HG03432 (cell line): Measurements from ENCODE around the gene BRF1.
"Not testable (repeated sequence)": the region's sequence is repeated elsewhere in the genome, so short reads cannot be mapped to it uniquely, and the experiment has no call there.

ENCODE experiments used
- ATAC-seq: cut with Tn5 transposase; IDR thresholded peaks from one replicate; pipeline ENCODE4 v1.9.1; 2021; ENCODE audit warnings: mild to moderate bottlenecking, moderate library complexity; ENCODE audit not compliant: unreplicated experiment

Gene BRF1

DNA sequence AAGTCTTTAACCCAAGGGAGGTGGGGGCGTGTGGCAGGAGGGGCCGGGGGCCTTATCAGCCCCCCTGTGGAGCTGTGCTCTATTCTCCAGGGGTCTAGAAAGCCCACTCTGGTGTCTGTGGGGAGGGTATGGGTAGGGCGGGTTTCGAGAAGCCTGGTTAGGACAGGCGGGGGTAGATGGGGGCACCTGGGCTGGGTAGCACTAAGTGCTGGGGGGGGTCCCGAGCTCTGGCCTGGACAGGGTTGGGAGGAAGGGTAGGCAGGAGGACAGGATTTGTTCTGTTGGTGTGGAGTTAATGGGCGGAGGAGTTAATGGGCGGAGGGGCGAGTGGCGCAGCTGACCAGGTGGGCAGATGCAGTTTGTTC lies 15.8 kb upstream of the BRF1 start:
- no peak for ATAC-seq

DNA sequence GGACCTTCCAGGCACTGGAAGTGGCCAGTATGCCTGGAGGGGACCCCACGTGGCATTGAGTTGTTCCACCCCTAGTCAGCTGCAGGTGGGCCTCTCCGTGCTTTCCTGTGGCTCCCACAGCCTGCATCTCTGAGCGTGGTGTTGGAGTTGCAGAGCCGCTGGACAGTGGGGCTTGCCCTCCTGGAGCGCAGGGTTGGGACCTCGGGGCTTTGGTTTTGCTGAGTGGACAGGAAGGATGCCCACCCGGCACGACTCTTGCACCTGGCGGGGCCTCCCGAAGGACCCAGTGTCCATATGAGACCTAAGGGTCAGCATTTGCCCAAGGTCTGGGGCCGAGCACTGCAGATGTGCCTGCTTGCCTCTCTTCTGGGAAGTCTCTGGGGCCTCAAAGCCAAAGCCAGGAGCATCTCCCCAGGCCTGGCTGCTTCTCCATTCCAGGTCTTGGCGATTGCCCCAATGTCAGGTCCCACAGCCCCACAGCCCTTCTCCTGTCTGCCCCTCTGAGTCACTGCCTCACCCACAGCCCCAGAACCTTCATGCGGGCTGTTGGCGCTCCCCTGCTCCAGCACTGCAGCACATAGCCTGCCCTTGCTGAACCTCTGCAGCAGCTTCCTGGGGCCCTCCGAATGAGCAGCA lies 15.3 kb upstream of the BRF1 start:
- no peak for ATAC-seq

DNA sequence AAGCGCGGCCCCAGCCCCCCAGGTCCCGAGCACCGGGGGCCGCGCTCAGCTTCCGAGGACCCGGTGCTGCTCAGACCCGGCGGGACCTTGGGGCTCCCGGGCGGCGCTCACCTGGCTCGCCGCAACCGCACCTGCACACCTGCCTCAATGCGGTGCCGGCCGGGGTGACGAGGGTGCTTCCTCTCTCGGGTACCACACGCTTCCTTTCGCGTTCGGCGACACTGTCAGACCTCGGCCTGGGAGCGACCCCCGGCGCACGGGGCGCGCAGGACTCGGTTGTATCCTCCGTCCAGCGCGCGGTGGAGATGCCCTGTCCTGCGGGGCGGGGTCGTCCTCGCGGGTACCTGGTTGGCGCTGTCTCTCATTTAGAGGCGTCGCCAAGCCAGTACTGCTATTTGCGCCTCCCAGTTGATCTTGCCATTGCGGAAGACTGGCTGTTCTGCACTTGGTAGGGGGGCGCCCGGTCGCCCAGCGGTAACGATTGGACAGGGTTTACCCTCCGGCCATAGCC lies 14.5 kb upstream of the BRF1 start:
- peak; percentile 14 for ATAC-seq

DNA sequence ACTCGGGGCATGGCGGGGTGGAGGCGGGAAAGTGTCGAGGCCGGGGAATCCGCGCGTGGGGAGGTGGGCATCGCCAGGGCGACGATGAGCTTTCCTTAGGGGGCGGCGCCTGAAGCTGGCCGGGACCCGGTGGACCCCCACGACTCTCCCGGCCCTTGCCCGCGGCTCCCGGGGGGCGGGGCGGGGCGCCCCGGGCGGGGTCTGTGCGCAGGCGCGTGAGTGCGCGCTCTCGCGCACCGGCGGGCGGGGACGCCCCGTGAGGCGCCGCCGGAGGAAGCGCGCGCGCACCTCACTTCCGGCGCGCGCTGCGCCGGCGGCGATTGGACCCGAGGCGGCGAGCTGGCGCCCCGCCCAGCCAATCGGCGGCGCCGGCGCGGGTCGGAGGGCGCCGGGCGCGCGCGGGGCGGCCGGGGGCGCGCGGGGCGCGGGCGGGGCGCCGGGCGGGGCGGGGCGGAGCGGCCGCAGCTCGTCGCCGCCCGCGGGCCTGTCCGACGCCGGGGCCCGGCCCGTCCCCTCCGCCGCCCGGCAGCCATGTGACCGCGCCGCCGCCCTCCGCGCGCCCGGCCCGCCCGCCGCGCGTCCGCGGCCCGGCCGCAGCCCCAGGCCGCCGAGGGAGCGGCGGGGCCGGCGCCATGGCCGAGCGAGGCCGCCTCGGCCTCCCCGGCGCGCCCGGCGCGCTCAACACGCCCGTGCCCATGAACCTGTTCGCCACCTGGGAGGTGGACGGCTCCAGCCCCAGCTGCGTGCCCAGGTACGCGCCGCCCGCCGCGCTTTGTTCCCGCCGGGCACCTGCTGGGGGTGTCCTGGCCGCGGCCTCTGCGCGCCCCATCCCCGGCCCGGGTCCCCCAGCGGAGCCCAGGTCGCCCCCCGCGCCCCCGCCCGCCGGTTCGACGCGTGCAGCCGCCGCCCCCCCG lies 13.7 kb upstream of the BRF1 start, which contains the start of gene PACS2:
PACS2 (plus strand) TSS at position 462 of the 914 bp plus-strand sequence; CDS start at position 633, 171 bp downstream.
- peak; percentile 70 for ATAC-seq

DNA sequence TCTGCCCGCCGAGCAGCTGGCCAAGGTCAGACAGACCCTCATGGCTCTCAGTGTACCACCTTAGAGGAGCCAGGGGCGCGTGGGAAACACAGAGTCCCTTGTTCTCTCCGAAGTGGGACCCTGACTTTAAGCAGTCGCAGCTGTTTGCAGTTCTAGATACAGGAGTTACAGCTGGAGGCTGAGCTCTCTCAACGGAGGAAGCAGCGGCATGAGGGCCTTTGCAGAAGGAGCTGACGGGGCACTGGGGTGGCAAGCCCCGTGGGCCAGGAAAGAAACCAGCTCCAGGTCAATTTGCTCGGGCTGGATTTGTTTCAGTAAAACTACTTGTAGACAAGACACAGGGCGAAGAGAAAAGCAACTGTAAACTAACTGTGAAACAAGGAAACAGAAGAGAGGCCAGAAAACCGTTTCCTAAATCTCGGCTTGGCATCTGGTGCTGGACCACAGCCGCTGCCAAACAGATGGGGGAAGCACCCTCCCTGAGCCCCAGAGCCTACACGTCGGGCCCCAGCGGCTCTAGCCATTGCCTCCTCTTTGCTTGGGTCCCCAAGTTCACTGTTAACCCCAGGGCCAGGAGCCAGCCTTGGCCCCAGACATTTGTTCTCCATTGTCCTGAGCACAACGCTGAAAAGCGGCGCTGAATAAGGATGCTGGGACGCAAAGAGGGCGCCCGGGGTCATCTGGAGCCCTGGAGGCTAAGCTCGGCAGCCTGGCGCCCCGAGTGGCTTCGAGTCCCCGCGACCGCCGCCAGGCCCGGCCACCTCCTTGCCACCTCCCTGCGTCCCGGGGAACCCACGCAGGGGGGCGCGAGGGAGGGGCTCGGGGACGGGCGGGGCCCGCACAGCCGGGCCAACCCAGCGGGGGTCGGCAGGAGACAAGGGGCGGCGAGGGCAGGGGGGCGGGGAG lies 12.8 kb upstream of the BRF1 start:
- ATAC-seq = peak; percentile 21

DNA sequence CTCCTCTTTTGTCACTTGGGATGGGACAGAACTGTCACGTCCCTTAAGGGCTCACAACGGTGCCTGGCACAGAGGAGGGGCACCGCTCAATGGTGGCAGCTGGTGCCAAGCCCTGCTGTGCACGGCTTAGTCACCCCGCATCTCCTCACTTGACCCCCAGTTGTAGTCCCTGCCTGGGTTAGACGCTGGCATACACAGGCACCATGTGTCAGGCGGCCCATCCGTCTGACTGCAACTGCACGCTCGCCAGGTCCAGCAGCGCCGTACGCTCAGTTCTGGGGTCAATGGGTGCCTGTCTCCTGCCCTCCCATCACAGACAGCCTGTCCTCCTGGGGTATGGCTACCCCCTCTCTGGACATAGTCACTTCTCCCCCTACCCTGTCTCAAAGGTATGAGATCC lies 12.2 kb upstream of the BRF1 start:
- no peak for ATAC-seq

DNA sequence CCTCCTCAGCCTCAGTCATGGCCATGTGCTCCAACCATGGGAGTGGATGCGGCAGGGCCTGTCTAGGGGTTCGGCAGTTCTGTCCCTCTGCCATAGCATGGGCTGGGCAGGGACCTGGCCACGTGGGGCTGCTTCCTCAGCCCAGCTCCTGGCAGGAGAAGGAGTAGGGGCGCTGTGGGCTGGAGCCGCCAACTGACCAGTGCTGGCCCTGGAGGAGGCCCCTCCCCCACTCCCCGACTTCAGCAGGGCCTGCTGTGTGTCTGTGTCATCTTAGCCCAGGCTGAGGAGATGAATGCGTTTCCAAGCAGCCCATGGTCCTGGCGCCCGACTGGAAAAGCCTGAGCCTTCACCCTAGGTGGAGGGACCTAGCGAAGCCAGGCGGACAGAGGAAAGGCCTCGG lies 11.0 kb upstream of the BRF1 start:
- ATAC-seq = no peak

DNA sequence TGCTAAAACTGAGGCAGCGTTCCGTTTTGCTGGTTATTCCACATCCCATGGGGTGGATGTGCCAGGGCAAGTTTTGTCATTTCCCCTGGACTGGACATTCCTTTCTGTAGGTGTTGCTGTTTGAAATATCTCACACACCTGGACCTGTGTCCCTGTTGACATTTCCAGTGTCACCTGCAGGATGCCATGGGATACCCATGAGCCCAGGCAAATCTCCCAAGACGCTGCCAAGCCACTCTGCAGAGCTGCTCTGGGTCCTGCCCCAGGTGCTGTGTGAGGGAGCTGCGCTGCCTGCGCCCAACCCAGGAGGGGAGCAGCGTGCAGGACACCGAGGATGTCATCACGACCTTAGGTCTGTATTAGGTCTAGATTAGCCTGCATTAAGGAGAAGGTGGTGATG lies 8.6 kb upstream of the BRF1 start:
- no peak for ATAC-seq

DNA sequence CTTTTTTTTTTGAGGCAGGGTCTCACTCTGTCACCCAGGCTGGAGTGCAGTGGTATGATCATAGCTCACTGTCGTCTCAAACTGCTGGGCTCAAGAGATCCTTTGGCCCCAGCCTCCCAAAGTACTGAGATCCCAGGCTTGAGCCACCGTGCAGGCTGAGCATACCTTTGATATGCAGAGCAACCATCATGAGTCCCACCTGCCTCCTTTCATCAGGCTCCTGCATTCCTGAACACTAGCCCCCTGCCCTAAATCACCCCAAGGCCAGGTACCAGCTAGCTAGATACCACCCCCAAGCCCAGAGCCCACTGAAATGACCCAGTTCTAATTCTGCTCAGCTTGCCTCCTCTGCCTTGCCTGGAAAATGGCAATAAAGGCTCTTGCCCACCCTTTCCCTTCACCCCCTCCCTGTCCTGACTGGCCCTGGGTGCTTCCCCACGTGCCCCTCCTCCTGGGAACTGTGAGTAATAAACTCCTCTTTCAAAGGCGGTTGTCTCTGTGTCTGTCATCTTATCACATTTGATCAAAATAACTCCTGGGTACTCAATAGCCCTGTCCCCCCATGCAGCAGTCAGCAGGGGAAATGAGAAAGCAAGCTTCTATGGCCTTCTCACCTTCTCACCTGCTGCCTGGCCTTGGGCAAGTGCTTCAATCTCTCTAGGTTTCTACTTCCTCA lies 6.4 kb upstream of the BRF1 start:
- no peak for ATAC-seq

DNA sequence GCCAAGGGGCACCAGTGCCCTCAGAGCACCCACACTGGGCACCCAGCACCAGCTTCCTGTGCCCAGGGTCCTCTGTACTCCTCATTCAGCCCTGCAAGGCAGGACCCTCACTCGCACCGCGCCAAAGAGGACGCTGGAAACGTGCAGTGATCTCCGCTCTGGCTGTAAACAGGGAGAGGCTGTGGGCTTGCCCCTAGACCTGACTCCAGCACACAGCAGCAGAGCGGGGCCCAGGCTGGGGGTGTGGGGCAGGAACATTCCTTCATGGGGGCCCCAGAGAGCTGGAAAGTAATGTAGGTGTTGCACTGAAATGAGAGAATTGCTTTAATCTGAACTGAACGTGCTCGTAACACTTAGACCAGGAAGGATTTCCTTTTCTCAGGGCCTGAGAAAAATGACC lies 5.0 kb upstream of the BRF1 start:
- ATAC-seq = no peak

DNA sequence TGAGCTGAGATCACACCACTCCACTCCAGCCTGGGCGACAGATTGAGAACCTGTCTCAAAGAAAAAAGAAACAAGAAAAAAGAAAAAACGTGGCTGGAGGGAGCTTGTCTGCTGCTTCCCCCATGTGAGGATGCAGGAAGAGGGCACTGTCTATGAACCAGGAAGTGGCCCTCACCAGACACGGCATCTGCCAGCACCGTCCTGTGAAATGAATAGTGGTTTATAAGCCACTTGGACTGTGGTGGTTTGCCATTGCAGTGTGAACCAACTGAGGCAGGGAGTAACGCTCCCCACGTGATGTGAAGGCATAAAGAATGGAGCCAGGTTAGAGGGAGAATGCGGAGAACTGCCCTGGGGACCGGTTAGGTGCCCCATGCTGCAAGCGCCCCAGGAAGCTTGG lies 4.5 kb upstream of the BRF1 start:
- ATAC-seq = no peak

DNA sequence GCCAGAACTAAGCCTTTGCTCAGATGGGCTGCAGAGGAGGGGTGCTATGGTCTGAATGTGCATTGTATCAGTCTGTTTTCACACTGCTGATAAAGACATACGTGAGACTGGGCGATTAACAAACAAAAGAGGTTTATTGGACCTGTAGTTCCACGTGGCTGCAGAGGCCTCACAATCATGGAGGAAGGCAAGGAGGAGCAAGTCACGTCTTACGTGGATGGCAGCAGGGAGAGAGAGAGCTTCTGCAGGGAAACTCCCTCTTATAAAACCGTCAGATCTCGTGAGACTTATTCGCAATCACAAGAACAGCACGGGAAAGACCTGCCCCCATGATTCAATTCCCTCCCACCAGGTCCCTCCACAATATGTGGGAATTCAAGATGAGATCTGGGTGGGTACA lies 3.8 kb upstream of the BRF1 start:
- no peak for ATAC-seq

DNA sequence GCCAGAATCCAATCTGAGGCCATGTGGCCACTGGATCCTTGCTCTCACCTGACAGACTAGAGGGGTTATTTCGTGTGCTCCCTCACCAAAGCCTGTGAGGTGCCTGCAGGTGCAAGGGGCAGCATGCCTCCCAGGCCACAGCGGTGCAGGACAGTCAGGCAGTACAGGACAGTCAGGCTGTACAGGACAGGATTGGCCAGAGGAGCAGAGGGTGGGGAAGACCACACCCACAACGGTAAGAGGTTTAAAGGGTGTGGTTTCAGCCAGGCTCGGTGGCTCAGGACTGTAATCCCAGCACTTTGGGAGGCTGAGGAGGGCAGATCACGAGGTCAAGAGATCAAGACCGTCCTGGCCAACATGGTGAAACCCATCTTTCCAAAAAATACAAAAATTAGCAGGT lies 3.1 kb upstream of the BRF1 start:
- ATAC-seq = no peak

DNA sequence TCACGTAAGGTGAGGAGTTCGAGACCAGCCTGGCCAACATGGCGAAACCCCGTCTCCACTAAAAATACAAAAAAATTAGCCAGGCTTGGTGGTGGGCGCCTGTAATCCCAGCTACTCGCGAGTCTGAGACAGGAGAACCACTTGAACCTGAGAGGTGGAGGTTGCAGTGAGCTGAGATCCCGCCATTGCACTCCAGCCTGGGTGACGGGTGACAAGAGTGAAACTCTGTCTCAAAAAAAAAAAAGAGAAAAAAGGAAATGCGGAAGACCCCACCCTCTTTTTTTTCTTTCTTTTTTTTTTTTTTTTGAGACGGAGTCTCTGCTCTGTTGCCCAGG lies 1.1 kb upstream of the BRF1 start:
- ATAC-seq = not testable (repeated sequence)

DNA sequence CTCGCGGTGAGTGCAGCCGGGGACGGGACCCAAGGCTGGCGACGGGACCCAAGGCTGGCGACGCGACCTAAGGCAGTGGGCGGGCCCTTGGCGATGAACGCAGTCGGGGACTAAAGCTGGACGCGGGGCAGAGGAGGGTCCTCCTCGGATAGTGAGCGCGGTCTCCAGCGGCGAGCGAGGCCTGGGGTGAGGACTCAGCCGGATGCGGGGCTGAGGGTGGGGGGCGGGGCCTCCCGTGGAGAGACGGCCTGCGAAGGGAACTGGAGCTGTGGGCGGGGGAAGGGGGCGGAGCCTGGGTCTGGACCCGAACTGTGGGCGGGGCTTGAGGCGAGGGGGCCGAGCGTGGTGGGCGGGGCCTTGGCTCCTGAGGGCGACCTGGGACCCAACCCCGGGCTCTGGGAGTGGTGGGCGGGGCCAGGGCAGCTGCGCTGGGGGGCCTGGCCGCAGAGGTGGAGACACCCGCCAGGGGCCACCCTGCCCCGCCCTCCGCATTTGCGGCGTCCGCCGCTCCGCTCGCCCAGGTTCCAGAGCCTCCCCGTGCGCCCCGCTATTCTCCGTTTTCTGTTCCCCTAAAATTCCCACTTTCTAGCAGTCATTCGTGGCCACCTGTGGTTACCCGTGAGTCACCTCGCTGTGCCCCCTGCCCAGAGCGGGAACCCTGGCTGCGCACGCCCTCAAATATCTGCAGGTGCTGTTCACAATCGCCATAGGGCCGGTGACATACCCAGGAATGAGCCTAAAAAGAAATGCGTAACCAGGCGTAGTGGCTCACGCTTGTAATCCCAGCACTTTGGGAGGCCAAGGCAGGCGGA lies 508 bp upstream of the BRF1 start:
- peak; percentile 61 for ATAC-seq

DNA sequence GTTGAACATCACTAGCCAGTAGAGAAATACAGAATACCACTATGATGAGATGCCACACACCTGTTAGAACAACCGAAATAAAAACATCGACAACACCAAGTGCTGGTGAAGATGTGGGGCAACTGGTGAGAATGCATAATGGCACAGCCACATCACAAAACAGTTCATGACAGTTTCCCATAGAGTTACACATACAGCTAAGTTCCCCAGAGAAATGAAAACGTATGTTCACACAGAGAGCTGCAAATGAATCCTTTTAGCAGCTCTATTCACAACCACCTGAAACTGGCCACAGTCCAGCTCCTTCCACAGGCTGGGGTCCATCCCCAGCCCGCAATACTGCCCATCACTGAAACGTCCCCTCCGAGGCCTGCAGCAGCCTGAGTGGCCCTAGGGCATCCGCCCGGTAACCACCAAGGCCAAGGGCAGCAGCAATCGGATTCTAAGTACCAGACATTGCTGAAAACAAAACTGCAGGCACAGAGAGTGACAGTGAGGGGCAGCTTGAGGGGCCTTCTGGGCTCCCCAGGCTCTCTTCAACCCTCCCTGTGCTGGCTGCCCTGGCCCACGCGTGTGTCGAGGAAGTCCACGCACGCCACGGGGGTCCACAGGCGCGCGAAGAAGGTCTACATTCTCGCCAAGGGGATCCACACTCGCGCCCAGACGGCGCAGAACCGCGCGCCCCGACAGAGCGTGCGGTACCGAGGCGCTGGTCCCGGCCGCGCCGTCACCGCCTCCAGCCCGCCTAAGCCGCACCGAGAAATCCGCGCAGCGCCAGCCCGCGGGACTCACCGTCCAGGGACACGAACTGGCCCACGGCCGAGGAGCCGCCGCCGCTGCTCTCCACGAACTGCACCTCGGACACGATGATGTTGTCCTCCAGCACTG lies 903 bp downstream of the BRF1 start:
- peak; percentile 21 for ATAC-seq

DNA sequence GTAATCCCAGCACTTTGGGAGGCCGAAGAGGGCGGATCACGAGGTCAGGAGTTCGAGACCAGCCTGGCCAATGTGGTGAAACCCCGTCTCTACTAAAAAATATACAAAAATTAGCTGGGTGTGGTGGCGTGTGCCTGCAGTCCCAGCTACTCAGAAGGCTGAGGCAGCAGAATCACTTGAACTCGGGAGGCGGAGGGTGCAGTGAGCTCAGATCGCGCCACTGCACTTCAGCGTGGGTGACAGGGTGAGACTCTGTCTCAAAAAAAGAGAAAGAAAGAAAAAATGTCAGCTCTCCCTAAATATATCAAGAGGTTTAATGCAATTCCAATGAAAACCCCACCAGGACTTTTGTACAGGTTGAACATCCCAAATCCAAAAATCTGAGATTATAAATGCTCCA lies 3.5 kb downstream of the BRF1 start:
- ATAC-seq = not testable (repeated sequence)

DNA sequence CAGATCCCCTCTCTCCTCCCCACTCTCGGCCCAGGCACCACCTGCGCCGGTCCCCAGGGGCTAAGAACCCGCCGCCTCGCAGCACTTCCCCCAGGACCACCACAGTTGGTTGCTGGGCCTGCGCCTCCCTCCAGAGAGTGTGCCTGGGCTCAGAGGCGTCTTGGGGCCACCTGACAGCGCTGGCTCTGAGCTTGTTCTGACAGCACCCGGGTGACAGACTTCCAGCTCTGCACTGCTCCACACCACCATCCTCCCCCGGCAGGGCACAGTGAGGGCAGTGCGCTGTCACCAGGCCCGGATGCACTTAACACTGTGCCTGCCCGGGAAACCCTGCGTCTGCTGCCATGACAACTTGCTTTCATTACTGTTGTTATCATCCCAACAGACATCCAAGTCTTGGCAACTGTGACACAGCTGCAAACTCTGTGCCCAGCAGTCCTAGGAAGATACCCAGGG lies 6.6 kb downstream of the BRF1 start:
- peak; percentile 72 for ATAC-seq
